ENCODE data around the gene RFX4. TPM values are rescaled to one million over a fixed set of nuclear protein-coding genes. Genes with fewer than 3 reads are reported as not detected.

The RFX4 gene
- polyA plus RNA-seq, 1 donor (not counting 4 experiments of a cell fraction or from before 2014, with no cell fraction given): not detected

GRCh38 chr12:106741247-106741646, 158.4 kb downstream of the RFX4 start:
- dilution Hi-C loops (cut with MboI; ENCODE audit: extremely low pct_ligation_motif_present, low sequenced_read_pairs): no loop called here
- H3K27me3 ChIP-seq (ENCODE audit: control insufficient read depth, extremely low read depth, insufficient read depth, low read length): peaks cover 9% of the 10 kb centered on the region
- no peak for FAIRE-seq

DNA sequence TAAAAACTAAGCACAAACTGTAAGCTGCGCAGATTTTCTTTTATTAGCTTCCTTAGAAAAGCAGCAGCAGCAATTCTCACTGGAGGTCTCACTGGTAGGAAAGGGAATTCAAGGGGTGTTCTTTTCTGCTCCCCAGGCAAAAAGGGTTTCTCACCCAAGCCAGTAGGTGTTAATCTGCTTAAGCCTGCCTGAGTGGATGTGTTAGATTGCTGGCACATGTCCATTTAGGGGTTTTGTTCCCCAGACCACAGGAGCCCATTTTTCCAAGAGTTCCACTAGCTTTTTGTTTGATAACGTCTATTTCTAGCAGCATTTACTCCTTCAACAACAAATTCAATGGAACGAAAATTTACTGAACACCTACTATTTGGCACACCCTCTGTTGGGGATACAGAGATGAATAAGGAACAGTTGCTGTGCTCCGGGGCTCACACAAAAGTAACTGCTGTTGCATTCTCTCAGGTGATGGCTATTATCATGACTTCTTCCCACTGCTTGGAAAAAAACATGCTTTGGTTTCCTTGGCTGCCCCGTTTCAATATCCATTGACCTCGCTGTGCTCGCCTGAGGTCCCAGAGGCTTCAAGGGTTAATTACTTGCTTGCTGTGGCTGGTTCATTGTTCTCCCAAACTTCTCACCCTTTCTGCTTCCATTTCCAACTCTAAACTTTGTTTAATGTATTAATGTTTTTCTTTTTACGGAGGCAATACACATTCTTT, 160.6 kb downstream of the RFX4 start:
- no peak overlapping the region for H3K9ac ChIP-seq (ENCODE audit: control insufficient read depth, extremely low read depth, insufficient read depth, low read length)
- TF ChIP-seq, protein P1, sequence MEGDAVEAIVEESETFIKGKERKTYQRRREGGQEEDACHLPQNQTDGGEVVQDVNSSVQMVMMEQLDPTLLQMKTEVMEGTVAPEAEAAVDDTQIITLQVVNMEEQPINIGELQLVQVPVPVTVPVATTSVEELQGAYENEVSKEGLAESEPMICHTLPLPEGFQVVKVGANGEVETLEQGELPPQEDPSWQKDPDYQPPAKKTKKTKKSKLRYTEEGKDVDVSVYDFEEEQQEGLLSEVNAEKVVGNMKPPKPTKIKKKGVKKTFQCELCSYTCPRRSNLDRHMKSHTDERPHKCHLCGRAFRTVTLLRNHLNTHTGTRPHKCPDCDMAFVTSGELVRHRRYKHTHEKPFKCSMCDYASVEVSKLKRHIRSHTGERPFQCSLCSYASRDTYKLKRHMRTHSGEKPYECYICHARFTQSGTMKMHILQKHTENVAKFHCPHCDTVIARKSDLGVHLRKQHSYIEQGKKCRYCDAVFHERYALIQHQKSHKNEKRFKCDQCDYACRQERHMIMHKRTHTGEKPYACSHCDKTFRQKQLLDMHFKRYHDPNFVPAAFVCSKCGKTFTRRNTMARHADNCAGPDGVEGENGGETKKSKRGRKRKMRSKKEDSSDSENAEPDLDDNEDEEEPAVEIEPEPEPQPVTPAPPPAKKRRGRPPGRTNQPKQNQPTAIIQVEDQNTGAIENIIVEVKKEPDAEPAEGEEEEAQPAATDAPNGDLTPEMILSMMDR (optimal IDR thresholded peaks at IDR 0.05 in 1 of 3, IDR thresholded peaks at IDR 0.05 in 1 of 3, conservative IDR thresholded peaks at IDR 0.05 in 1 of 3; ENCODE audit: extremely low read depth in 1 of 3, insufficient read depth in 2 of 3, low read length in 3 of 3): no peak
- TF ChIP-seq EZH2 (IDR thresholded peaks at IDR 0.05; ENCODE audit: low read length): no peak
- dilution Hi-C loops (cut with MboI; ENCODE audit: extremely low pct_ligation_motif_present, low sequenced_read_pairs): no loop called here
- H4K20me1 ChIP-seq (ENCODE audit: control insufficient read depth, extremely low read depth, insufficient read depth, low read length): no peaks in the 10 kb centered on the region
- no peaks in the 10 kb centered on the region for H3K9me1 ChIP-seq (ENCODE audit: control insufficient read depth, extremely low read depth, insufficient read depth, low read length)
- no peak overlapping the region for H3K4me3 ChIP-seq (ENCODE audit: control insufficient read depth in 2 of 3, extremely low read depth in 1 of 3, insufficient read depth in 2 of 3, low read depth in 1 of 3, low read length in 3 of 3)
- H3K27me3 ChIP-seq (ENCODE audit: control insufficient read depth, extremely low read depth, insufficient read depth, low read length): peaks cover 9% of the 10 kb centered on the region
- no peak overlapping the region for H3K27ac ChIP-seq (ENCODE audit: control insufficient read depth, insufficient read depth, low read length)
- H3K4me2 ChIP-seq (ENCODE audit: control insufficient read depth, extremely low read depth, insufficient read depth, low read depth, low read length): no peak overlapping the region
- no peaks in the 10 kb centered on the region for H3K36me3 ChIP-seq (ENCODE audit: control insufficient read depth in 2 of 2, extremely low read depth in 1 of 2, insufficient read depth in 2 of 2, low read length in 2 of 2)
- H3K9me3 ChIP-seq (ENCODE audit: control insufficient read depth, low read depth, low read length): no peaks in the 10 kb centered on the region
- H2AFZ ChIP-seq (ENCODE audit: control insufficient read depth, low read length): no peak overlapping the region
- DNase-seq (ENCODE audit: low read depth, low spot score) (no peak), FAIRE-seq (no peak)
- no peaks in the 10 kb centered on the region for H3K4me1 ChIP-seq (ENCODE audit: control insufficient read depth, extremely low read depth, insufficient read depth, low read length)
- no peaks in the 10 kb centered on the region for H3K79me2 ChIP-seq (ENCODE audit: control insufficient read depth, insufficient read depth, low read length)

More at GRCh38 chr12:106741247-106741646, 158.4 kb downstream of the RFX4 start:
- no peak overlapping the region for H3K4me3 ChIP-seq (ENCODE audit: control insufficient read depth in 2 of 3, extremely low read depth in 1 of 3, insufficient read depth in 2 of 3, low read depth in 1 of 3, low read length in 3 of 3)
- H2AFZ ChIP-seq (ENCODE audit: control insufficient read depth, low read length): no peak overlapping the region
- H3K9me3 ChIP-seq (ENCODE audit: control insufficient read depth, low read depth, low read length): no peaks in the 10 kb centered on the region
- no peak overlapping the region for H3K4me2 ChIP-seq (ENCODE audit: control insufficient read depth, extremely low read depth, insufficient read depth, low read depth, low read length)
- H4K20me1 ChIP-seq (ENCODE audit: control insufficient read depth, extremely low read depth, insufficient read depth, low read length): no peaks in the 10 kb centered on the region
- H3K79me2 ChIP-seq (ENCODE audit: control insufficient read depth, insufficient read depth, low read length): no peaks in the 10 kb centered on the region
- no peaks in the 10 kb centered on the region for H3K4me1 ChIP-seq (ENCODE audit: control insufficient read depth, extremely low read depth, insufficient read depth, low read length)
- no peak overlapping the region for H3K27ac ChIP-seq (ENCODE audit: control insufficient read depth, insufficient read depth, low read length)
- H3K36me3 ChIP-seq (ENCODE audit: control insufficient read depth in 2 of 2, extremely low read depth in 1 of 2, insufficient read depth in 2 of 2, low read length in 2 of 2): no peaks in the 10 kb centered on the region
- DNase-seq (ENCODE audit: low read depth, low spot score): no peak
- H3K9ac ChIP-seq (ENCODE audit: control insufficient read depth, extremely low read depth, insufficient read depth, low read length): no peak overlapping the region
- no peak for TF ChIP-seq EZH2 (IDR thresholded peaks at IDR 0.05; ENCODE audit: low read length)
- TF ChIP-seq, protein P1 (optimal IDR thresholded peaks at IDR 0.05 in 1 of 3, IDR thresholded peaks at IDR 0.05 in 1 of 3, conservative IDR thresholded peaks at IDR 0.05 in 1 of 3; ENCODE audit: extremely low read depth in 1 of 3, insufficient read depth in 2 of 3, low read length in 3 of 3): no peak
- no peaks in the 10 kb centered on the region for H3K9me1 ChIP-seq (ENCODE audit: control insufficient read depth, extremely low read depth, insufficient read depth, low read length)

All from keratinocyte (primary cell).